Hematopoietic multipotent progenitor cell (in vitro differentiated cells): Measurements from ENCODE around the gene SLIRP. TPM values are rescaled to one million over a fixed set of nuclear protein-coding genes. Genes with fewer than 3 reads are reported as not detected.
"Not testable (repeated sequence)": the region's sequence is repeated elsewhere in the genome, so short reads cannot be mapped to it uniquely, and the experiment has no call there.

Experiments
- DNase-seq, 3 donors: peaks; one replicate each; pipeline ENCODE4 v3.0.0-alpha.2; 2011 to 2015; ENCODE audit warnings: low read depth in 2 of 3, low spot score in 2 of 3
- total RNA-seq: library from RNA; depleted of rRNA; stranded (reverse); fragments of >200 nt; gene quantifications from one replicate; pipeline ENCODE4 v1.2.3, GENCODE V29; 2012

Gene SLIRP
- total RNA-seq, result 30.7 TPM

GRCh38 chr14:77707724-77708408 lies at the start of gene SLIRP, which contains the start of gene ALKBH1:
TSS of gene SLIRP (plus strand) at chr14:77708103. CDS start at chr14:77708112, 9 bp downstream.
TSS of gene ALKBH1 (minus strand) at chr14:77708023. CDS start at chr14:77708004, 19 bp downstream.
- DNase-seq, result peak; percentile 74 to 93 (median 86)

GRCh38 chr14:77659831-77660230 lies 48.1 kb upstream of the SLIRP start:
- no peak for DNase-seq

DNA sequence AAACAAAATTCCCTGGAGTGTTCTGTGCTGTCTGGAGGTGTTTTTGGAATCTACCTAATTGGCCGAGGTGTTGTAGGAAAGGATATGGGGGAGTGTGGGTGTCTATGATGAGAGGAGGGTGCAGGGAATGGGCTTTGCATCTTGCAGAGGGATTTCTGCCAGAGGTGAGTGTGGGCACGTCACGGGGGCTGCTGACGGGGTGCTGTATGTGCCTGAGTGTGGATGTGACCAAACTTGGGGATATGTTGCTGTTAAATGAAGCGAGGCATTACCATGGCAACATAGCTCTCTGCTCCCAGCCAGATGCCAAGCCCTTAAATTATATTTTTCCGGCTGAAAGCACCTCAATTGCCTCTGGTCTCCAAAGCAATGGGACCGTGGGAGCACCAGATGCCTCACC lies 47.1 kb upstream of the SLIRP start:
- no peak for DNase-seq

- DNase-seq, result not testable (repeated sequence)
These were observed 46.3 kb upstream of the SLIRP start for GRCh38 chr14:77661562-77661961.

DNA sequence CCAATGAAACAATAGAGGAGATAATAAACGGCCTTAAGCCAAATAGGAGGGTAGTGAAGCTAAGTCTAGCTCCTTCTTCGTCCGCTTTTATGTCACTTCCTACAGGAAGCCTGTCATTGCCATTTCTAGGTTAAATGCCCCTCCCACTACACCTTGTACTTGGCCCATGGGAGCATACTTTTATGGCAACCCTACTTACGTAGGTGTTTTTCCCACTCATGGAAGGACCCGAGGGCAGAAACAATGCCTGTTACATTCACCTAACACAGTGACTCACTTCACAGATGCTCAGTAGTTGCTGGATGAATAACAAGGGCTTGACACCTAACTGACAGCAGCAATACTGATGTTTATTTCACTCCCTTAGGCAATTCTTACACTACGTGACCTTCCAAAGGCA lies 44.6 kb upstream of the SLIRP start:
- no peak for DNase-seq

- no peak for DNase-seq
These were observed 40.6 kb upstream of the SLIRP start for GRCh38 chr14:77667331-77667730.

- no peak for DNase-seq
These were observed 34.7 kb upstream of the SLIRP start for GRCh38 chr14:77673193-77673592.

DNA sequence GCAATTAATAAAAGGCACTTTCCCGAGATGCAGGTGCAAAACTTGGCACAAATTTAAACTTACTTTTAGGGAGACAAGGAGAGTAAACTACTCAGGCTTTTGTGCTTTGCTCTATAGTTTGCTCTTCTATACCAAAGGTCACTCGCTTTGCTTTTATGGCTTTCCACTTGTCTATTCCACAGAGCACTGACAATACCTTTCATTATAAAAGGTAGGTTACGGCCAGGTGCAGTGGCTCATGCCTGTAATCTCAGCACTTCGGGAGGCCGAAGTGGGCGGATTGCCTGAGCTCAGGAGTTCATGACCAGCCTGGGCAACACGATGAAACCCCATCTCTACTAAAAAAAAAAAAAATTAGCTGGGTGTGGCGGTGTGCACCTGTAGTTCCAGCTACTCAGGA lies 33.0 kb upstream of the SLIRP start:
- no peak for DNase-seq

- DNase-seq, result no peak
These were observed 26.4 kb upstream of the SLIRP start for GRCh38 chr14:77681196-77682157.

- no peak for DNase-seq
These were observed 25.7 kb upstream of the SLIRP start for GRCh38 chr14:77682158-77682553.

- DNase-seq, result no peak
These were observed 16.6 kb upstream of the SLIRP start for GRCh38 chr14:77691259-77691658.

- peak; percentile 9 to 40 (median 31) for DNase-seq
These were observed 564 bp upstream of the SLIRP start for GRCh38 chr14:77707355-77707723.

DNA sequence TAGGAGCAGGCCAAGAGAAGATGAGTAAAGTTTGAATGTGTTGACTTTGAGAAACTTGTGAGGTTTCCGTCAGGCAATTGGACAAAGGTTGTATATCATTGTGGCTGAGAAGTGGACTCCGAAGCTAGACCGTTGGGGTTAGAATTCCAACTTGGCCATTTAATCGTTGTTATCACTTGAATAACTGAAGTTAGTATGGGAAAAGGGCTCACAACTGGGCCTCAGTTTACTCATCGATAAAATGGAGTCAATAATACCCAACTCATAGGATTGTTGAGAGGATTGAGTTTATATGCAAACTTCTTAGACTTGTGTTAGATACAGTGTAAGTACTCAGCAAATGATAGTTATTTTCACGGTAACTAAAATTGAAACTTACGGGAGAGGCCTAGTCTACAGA lies 846 bp downstream of the SLIRP start:
- no peak for DNase-seq

- no peak for DNase-seq
These were observed 1.5 kb downstream of the SLIRP start for GRCh38 chr14:77709412-77709811.

DNA sequence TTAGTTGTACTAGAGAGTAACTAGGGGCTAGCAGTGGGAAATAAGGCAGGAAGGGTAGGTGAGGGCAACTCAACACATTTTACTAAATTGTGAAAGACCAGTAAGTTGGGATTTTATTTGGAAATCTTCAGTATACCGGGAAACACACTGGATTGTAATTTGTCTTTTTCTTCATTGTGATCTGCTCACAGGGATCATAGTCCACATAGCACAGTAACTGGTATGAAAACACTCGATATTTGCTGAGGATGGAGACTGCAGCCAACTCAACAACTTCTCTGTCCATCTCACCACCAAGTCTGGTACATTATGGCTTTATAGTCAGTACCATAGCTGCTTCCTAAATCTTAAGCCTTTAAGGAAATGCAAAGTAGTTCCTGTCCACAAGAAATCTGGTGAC lies 2.5 kb downstream of the SLIRP start:
- no peak for DNase-seq

DNA sequence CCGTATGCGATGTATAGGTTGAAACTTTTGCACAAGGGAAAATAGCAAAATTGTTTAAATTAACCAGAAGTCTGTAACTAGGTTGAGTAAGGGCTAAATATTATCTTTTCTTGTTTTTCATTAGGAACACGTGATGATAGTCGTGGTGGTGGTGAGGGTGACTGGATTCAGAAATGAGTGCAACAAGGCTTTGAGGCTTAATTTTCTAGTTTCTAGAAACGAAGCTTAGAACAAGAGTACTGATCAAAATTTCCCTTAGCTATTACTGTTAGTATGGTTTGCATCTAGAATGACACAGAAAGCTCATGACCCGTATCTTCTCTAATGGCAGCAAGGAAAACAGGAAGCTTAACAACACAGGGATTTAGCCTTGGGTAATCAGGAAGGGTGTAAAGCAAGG lies 7.0 kb downstream of the SLIRP start:
- DNase-seq, result no peak

GRCh38 chr14:77717608-77718305 lies 9.9 kb downstream of the SLIRP start:
- DNase-seq, result no peak

GRCh38 chr14:77721437-77721836 lies 13.5 kb downstream of the SLIRP start:
- no peak for DNase-seq

GRCh38 chr14:77722301-77722700 lies 14.4 kb downstream of the SLIRP start:
- DNase-seq, result no peak

DNA sequence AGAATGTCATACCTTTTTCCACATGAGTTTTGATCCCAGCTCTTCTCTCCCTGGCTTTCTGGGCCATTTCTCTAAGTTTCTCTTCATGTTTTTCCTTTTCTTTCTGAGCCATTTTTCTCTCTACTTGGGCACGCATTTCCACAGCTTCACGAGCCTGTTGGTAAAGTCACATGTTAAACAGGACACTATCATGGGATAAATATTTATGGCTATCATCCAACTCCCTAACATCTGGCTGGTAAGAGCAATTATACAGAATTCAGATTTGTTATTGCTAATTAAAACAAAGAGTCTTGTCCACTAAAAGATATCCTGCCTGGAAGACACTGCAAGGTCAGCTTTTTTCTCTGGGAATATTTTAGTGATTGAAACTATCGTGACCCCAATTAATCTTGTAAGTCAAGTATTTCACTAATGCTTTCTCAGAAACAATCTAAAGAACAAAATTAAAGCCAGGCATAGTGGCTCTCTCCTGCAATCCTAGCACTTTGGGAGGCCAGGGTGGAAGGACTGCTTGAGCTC lies 23.1 kb downstream of the SLIRP start:
- no peak for DNase-seq
